Measurements from ENCODE around the gene TECR.

Gene TECR

DNA sequence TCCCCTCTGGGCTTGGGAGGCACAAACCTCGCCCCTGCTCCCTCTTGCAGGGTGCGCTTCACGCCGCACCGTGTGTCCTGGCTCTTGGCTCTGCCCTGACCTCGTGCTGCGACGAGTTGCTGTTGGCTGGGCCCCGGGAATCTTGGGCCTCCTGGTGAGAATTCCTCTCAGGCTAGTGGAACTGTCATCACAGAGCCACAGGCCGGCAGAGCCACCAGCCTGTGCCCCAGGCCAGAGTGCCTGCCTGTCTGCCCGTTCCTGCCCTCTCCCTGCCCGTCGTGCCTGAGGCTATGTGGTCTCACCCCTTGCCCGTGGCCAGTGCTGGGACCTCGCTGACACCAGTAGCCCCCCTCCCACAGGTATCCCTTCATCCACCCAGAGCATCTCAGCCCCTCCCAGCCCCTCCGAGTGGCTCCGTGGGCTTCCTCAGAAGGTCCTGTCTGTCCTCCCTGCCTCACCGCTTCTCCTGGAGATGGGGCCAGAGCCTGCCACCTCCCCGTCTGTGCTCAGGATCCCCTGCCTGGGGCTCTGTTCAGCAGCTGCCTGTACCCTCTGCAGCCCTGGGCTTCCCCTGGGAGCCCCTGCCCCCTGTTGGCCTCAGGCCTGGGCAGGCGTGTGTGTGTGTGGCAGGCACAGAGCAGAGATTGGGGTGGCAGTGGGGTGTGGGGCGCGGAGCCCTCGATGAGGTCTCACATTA is 29.1 kb downstream of the TECR start:
- DNase-seq (ENCODE audit: low read depth) = no peak
- TF ChIP-seq, protein P1, sequence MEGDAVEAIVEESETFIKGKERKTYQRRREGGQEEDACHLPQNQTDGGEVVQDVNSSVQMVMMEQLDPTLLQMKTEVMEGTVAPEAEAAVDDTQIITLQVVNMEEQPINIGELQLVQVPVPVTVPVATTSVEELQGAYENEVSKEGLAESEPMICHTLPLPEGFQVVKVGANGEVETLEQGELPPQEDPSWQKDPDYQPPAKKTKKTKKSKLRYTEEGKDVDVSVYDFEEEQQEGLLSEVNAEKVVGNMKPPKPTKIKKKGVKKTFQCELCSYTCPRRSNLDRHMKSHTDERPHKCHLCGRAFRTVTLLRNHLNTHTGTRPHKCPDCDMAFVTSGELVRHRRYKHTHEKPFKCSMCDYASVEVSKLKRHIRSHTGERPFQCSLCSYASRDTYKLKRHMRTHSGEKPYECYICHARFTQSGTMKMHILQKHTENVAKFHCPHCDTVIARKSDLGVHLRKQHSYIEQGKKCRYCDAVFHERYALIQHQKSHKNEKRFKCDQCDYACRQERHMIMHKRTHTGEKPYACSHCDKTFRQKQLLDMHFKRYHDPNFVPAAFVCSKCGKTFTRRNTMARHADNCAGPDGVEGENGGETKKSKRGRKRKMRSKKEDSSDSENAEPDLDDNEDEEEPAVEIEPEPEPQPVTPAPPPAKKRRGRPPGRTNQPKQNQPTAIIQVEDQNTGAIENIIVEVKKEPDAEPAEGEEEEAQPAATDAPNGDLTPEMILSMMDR (conservative IDR thresholded peaks at IDR 0.05; ENCODE audit: low read depth, low read length) = no peak
- no peak overlapping the region for H3K4me3 ChIP-seq (ENCODE audit: low read depth, low read length)

DNA sequence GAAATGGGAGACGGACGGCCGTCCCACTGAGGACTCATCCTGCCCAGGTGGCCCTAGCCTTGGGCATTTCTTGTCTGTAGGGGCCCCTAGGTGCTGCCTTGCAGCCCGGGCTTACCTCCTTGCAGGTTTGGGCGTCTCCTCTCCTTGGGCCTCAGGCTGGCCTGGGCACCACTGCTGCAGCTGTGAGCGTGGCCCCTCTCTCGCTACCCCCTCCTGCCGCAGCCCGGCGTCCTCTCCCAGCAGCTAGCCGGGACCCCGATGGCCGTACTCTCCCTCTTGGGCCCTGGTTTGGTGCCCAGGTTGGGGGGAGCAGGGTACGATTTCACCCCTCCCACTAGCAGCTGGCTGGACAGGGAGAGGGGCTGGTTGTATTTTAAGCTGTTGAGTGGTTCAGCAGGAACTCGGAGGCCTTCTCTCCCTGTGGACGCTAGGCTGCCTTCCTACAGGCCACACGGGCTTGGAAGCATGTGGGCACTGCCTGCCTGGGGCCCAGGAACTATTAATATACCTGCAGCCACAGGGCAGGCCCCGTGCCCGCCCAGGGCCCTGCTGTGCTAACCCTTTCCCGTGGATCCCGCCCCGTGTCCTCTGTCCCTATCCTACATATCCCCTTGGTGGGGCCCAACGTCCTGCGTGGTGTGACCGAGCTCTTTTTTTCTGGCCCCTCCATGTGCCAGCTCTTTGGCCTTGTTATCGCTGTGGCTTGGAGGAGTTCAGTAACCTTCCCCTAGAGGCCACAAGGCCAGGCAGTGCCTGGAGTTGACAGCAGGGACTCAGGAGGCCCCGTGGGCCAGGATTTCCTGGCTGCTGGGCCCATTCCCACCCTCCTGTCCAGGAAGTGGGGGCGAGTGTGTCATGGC is 30.8 kb downstream of the TECR start:
- TF ChIP-seq, protein P1 (conservative IDR thresholded peaks at IDR 0.05; ENCODE audit: low read depth, low read length) = no peak
- no peak overlapping the region for H3K4me3 ChIP-seq (ENCODE audit: low read depth, low read length)
- DNase-seq (ENCODE audit: low read depth) = no peak

DNA sequence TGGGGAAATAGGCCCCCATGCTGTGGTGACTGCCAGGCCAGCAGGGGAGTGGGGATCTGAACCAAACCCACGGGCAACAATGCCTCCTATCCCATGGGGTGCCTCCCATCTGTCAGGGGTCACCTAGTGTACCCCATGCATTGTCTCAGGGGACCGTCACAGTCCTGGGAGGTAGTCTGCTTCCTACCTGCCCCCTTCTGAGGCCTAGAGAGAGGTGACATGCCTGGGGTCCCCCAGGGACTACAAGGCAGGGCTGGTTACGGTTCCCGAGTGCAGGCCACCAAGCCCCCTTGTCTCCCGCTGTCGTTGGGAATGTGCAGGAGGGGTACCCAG is 31.3 kb downstream of the TECR start:
- TF ChIP-seq, protein P1 (conservative IDR thresholded peaks at IDR 0.05; ENCODE audit: low read depth, low read length) = no peak
- no peak overlapping the region for H3K4me3 ChIP-seq (ENCODE audit: low read depth, low read length)
- peak; percentile 10 for DNase-seq (ENCODE audit: low read depth)

DNA sequence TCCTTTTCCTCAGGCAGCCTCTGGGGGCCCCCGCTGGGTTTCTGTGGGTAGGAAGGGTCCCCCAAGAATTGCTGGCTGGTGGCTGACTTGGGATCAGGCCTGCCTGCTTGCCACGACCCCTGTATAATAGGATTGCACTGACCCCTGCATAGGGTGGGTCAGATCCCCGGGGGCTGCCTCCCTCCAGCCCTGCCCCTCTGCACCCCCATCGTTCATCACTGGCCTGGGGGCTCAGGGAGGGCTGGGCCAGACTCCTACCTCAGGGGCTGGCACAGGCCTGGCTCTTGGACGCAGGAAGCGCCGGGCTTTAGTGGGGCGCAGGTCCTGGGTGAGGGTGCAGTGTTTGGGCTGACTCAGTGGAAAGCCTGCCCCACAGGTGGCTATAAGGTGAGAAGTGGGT is 31.9 kb downstream of the TECR start:
- H3K4me3 ChIP-seq (ENCODE audit: low read depth, low read length) = no peak overlapping the region
- TF ChIP-seq, protein P1 (conservative IDR thresholded peaks at IDR 0.05; ENCODE audit: low read depth, low read length) = no peak
- no peak for DNase-seq (ENCODE audit: low read depth)

DNA sequence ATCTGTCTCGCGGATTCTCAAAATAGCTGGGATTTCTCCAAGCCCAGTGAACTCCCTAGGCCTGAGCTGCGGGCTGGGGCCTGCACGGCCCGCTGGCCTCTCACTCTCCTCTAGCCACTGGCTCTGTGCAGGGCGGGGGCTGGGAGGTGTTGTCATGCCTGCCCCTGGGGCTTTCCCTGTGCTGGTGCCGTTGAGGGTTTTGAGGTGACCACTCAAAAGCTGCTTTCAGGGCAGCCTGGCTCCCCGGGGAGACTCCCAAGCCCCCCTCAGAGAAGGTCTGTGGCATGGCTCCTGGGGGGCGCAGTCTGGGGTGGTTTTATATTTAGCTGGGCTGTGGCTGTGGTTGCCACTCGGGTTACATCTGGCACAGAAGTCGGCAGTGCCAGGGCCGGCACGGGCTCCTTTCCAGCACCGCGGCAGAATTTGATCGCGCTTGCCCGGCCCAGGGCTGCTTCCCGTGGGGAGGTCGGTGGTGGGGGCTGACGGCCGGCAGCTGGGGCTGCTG is 32.5 kb downstream of the TECR start:
- DNase-seq (ENCODE audit: low read depth) = peak; percentile 41
- TF ChIP-seq, protein P1 (conservative IDR thresholded peaks at IDR 0.05; ENCODE audit: low read depth, low read length) = no peak
- no peak overlapping the region for H3K4me3 ChIP-seq (ENCODE audit: low read depth, low read length)

DNA sequence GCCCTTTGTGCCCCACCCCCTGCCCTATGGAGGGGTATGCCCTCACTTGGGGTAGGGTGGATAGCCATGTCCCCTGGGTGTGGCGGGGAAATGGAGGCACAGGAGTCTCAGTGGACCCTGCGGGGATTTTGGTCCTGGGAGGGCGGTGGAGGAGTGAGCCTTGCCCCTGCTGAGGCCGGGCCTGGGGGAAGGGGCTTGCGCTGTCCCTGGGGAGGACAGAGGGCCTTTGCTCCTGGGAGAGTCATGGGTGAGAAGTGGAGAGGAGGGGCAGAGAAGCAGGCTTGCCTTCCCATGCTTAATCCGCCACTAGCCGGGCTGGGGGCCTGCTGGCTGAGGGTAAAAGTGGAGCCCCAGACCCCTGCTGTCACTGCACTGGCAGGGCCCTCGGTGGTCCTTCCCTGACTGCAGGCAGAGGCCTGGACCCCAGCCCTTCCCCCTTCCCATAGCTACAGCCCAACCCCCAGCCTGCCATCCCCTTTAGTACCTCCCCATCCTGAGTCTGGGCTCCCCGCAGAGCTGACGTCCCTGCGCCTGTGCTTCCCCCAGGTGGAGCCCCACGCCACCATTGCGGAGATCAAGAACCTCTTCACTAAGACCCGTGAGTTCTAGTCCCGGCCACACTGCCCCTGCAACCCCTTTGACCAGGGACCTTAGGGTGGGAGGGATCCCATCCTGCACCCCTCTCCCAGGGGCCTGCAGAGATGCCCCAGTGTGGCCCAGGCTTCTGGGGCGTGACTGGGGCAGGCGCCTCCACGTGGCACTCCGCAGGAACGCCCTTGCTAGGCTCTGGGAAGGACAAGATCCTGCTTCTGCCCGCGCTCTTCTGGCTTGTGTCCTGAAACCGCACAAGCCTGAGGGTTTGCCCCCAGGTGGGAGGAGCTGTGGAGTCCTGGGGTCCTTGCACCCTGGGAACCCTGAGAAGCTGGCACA is 33.5 kb downstream of the TECR start:
- DNase-seq (ENCODE audit: low read depth) = no peak
- TF ChIP-seq, protein P1 (conservative IDR thresholded peaks at IDR 0.05; ENCODE audit: low read depth, low read length) = no peak
- no peak overlapping the region for H3K4me3 ChIP-seq (ENCODE audit: low read depth, low read length)

All from choroid plexus epithelial cell (primary cell).